Upper lobe of left lung (tissue), 6 donors: ENCODE results near the gene DDX6. TPM values are rescaled to one million over a fixed set of nuclear protein-coding genes. Genes with fewer than 3 reads are reported as not detected.

Source experiments
- ATAC-seq, 2 donors: fragments of 200-7000 bp; cut with Tn5 transposase; one replicate each; pipeline ENCODE4 v1.9.1; 2022; ENCODE audit warnings: mild to moderate bottlenecking in 2 of 2, moderate library complexity in 2 of 2; ENCODE audit not compliant: low FRiP score in 2 of 2
- DNase-seq, 2 donors: peaks; one replicate each; pipeline ENCODE4 v3.0.0-alpha.2; 2019 to 2020
- H3K27ac ChIP-seq, 4 donors: fragments of 200-600 bp; sonication (generic); one replicate each; pipeline ENCODE4 v1.5.1; 2016 to 2019
- H3K27me3 ChIP-seq, 4 donors: fragments of 200-600 bp; sonication (generic); one replicate each; pipeline ENCODE4 v1.5.1; 2017 to 2019
- H3K36me3 ChIP-seq, 4 donors: fragments of 200-600 bp; sonication (generic); one replicate each; pipeline ENCODE4 v1.5.1; 2016 to 2019
- H3K4me1 ChIP-seq, 4 donors: fragments of 200-600 bp; sonication (generic); one replicate each; pipeline ENCODE4 v1.5.1; 2018 to 2019
- H3K4me3 ChIP-seq, 4 donors: fragments of 200-600 bp; sonication (generic); one replicate each; pipeline ENCODE4 v1.5.1; 2017 to 2019; ENCODE audit warnings: mild to moderate bottlenecking in 2 of 4, moderate library complexity in 1 of 4
- H3K9me3 ChIP-seq, 4 donors: fragments of 200-600 bp; sonication (generic); one replicate each; pipeline ENCODE4 v1.5.1; 2018 to 2019
- EP300 ChIP-seq, 4 donors: sonication (generic); formaldehyde crosslinking; IDR thresholded peaks; one replicate each; pipeline ENCODE4 v1.5.1; 2017; ENCODE audit warnings: antibody characterized with exemption in 4 of 4, control low read depth in 2 of 4
- POLR2A ChIP-seq, 4 donors: fragments of 450-650 bp; IDR thresholded peaks; one replicate each; pipeline ENCODE4 v1.5.1; 2016 to 2017; ENCODE audit warnings: antibody characterized with exemption in 4 of 4, mild to moderate bottlenecking in 2 of 4
- POLR2AphosphoS5 ChIP-seq, 2 donors: sonication (generic); formaldehyde crosslinking; IDR thresholded peaks; one replicate each; pipeline ENCODE4 v1.5.1; 2017; ENCODE audit warnings: antibody characterized with exemption in 2 of 2
- whole genome bisulfite sequencing, 2 donors: methylation state at CpG; one replicate each; pipeline ENCODE4 v1.1.5; 2017 to 2018; 5-methylcytosine and 5-hydroxymethylcytosine counted together
- total RNA-seq, 6 donors: library from RNA; depleted of rRNA in 4 of 6; stranded (reverse); fragments of >200 nt in 4 of 6; gene quantifications; one replicate each; pipeline versions ENCODE4 v1.1.0 to v1.2.1, GENCODE V29; 2016 to 2021
- TF ChIP-seq, protein P1 (sequence below), 6 experiments: fragments of 450-650 bp in 4 of 6; fragments of 200-600 bp in 2 of 6; sonication (generic) in 2 of 6; IDR thresholded peaks; one replicate each; pipeline ENCODE4 v1.5.1; 2016 to 2019; ENCODE audit warnings: antibody characterized with exemption in 6 of 6
- donor health status: DM: no; HTN: no; CAD: no; lungs with moderate emphysema.
- donor health status: DM: no; HTN: yes; CAD: no; lungs with severe emphysema.

The DDX6 gene, protein sequence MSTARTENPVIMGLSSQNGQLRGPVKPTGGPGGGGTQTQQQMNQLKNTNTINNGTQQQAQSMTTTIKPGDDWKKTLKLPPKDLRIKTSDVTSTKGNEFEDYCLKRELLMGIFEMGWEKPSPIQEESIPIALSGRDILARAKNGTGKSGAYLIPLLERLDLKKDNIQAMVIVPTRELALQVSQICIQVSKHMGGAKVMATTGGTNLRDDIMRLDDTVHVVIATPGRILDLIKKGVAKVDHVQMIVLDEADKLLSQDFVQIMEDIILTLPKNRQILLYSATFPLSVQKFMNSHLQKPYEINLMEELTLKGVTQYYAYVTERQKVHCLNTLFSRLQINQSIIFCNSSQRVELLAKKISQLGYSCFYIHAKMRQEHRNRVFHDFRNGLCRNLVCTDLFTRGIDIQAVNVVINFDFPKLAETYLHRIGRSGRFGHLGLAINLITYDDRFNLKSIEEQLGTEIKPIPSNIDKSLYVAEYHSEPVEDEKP
- total RNA-seq, result 100 to 1,000 TPM in 2 of 6 donors, 10 to 100 TPM in 4; 39.8 to 107 (median 76.7) TPM

DNA sequence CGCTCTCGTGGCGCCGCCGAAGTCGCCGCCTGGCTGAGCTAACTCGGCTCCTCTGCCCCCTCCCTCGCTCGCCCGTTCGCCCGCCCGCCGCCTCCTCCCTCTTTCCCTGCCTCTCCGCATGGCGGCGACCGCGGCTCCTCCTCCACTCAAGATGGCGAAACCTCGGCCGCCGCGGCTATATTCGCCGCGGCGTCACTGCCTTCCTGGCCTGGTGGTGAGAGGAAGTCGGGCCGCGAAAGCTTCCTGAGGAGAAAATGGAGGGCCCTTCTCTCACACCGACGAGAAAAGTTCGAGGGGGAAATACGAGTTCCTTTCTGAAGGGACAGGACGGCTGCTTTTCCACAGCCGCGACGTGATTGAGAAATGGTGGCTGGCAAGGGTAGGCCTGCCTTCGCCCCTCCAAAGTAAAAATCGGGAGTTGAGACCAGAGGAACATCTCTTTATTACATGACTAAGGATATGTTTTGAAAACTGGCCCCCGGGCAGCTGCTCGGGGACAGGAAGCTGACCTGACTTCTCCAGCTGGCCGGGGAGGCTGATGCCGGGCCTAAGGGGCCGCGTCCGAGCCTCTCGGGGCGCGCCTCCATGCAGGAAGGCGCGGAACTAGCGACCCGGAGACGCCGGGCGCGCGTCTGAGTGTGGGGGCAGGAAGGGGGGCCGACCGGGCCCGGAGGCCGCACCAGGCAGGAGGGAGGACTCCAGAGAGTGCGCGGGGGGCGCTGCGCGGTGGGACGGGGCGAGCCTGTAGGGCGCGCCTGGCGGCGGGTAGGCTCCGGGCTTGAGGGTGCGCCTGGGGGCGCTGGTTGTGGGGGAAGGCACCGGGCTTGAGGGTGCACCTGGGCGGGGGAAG lies at the start of gene DDX6:
DDX6 (minus strand) TSS at position 54 of the 850 bp plus-strand sequence. CDS start 4,913 bp downstream, outside the sequence.
- TF ChIP-seq, protein P1, sequence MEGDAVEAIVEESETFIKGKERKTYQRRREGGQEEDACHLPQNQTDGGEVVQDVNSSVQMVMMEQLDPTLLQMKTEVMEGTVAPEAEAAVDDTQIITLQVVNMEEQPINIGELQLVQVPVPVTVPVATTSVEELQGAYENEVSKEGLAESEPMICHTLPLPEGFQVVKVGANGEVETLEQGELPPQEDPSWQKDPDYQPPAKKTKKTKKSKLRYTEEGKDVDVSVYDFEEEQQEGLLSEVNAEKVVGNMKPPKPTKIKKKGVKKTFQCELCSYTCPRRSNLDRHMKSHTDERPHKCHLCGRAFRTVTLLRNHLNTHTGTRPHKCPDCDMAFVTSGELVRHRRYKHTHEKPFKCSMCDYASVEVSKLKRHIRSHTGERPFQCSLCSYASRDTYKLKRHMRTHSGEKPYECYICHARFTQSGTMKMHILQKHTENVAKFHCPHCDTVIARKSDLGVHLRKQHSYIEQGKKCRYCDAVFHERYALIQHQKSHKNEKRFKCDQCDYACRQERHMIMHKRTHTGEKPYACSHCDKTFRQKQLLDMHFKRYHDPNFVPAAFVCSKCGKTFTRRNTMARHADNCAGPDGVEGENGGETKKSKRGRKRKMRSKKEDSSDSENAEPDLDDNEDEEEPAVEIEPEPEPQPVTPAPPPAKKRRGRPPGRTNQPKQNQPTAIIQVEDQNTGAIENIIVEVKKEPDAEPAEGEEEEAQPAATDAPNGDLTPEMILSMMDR (IDR thresholded peaks at IDR 0.05), result peak in 5 of 6 experiments; percentile 21 to 59 (median 33)
- peak; percentile 16 to 98 (median 84) for TF ChIP-seq POLR2A (IDR thresholded peaks at IDR 0.05)
- TF ChIP-seq EP300 (IDR thresholded peaks at IDR 0.05), result no peak
- peak; percentile 88 to 91 for TF ChIP-seq POLR2AphosphoS5 (IDR thresholded peaks at IDR 0.05)
- Histone ChIP-seq H3K36me3 (no peaks in the 10 kb centered on the region), H3K4me3 (peak within 1 kb of the TSS; percentile 71 to 97 (median 86)), H3K4me1 (peaks cover 24 to 46% (median 38%) of the 10 kb centered on the region in 4 donors), H3K27ac (peak within 1 kb of the TSS; percentile 99 to 100 (median 100)), H3K9me3 (no peaks in the 10 kb centered on the region), H3K27me3 (no peaks in the 10 kb centered on the region)
- DNase-seq, result peak; percentile 90 to 98
- 0 to 2% methylated on average over 7 to 60 of the region's 81 CpGs for WGBS, 2 donors
- peak; percentile 92 to 94 for ATAC-seq

DNA sequence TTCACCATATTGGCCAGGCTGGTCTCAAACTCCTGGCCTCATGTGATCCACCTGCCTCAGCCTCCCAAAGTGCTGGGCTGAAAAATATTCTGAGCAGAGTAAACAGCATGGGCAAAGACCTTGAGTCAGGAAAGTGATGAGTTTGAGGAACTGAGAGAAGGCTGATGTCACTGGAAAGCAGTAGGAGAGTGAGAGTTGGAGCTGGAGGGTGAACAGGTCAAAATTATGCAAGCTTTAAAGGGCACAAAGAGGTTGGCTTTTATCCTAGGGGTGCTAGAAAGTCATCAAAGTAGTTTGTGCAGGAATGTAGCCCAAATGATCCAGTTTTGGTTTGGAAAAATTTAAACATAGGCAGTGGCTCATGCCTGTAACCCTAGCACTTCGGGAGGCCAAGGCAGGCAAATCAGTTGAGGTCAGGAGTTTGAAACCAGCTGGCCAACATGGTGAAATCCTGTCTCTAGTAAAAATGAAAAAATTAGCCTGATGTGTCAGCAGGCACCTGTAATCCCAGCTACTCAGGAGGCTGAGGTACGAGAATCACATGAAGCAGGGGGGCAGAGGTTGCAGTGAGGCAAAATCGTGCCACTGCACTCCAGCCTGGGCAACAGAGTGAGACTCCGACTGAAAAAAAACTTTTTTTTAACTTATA lies 48.1 kb upstream of the DDX6 start:
- TF ChIP-seq, protein P1 (IDR thresholded peaks at IDR 0.05), result no peak
- TF ChIP-seq POLR2AphosphoS5 (IDR thresholded peaks at IDR 0.05) (no peak), POLR2A (IDR thresholded peaks at IDR 0.05) (no peak), EP300 (IDR thresholded peaks at IDR 0.05) (no peak)
- peak in 1 of 2 donors; percentile 64 for ATAC-seq

GRCh38 chr11:118837868-118838267 lies 46.9 kb upstream of the DDX6 start:
- no peak overlapping the region for H3K27ac ChIP-seq
- H3K36me3 ChIP-seq, result no peaks in the 10 kb centered on the region
- ATAC-seq, result no peak
- H3K4me1 ChIP-seq, result peaks cover 0 to 6% (median 2%) of the 10 kb centered on the region in 4 donors
- H3K27me3 ChIP-seq, result no peaks in the 10 kb centered on the region
- no peaks in the 10 kb centered on the region for H3K9me3 ChIP-seq
- 77 to 79% methylated on average over 8 of the region's 8 CpGs for WGBS, 2 donors
- DNase-seq, result no peak
- TF ChIP-seq POLR2AphosphoS5 (IDR thresholded peaks at IDR 0.05) (no peak), EP300 (IDR thresholded peaks at IDR 0.05) (no peak), POLR2A (IDR thresholded peaks at IDR 0.05) (no peak)
- TF ChIP-seq, protein P1 (IDR thresholded peaks at IDR 0.05), result no peak
- H3K4me3 ChIP-seq, result no peak overlapping the region

More for the DNA sequence above, 48.1 kb upstream of the DDX6 start:
- no peaks in the 10 kb centered on the region for H3K27me3 ChIP-seq
- DNase-seq, result no peak
- H3K4me3 ChIP-seq, result no peak overlapping the region
- no peaks in the 10 kb centered on the region for H3K9me3 ChIP-seq
- 76 to 82% methylated on average over 4 of the region's 4 CpGs for WGBS, 2 donors
- peaks cover 0 to 6% (median 2%) of the 10 kb centered on the region in 4 donors for H3K4me1 ChIP-seq
- no peak overlapping the region for H3K27ac ChIP-seq
- no peaks in the 10 kb centered on the region for H3K36me3 ChIP-seq

DNA sequence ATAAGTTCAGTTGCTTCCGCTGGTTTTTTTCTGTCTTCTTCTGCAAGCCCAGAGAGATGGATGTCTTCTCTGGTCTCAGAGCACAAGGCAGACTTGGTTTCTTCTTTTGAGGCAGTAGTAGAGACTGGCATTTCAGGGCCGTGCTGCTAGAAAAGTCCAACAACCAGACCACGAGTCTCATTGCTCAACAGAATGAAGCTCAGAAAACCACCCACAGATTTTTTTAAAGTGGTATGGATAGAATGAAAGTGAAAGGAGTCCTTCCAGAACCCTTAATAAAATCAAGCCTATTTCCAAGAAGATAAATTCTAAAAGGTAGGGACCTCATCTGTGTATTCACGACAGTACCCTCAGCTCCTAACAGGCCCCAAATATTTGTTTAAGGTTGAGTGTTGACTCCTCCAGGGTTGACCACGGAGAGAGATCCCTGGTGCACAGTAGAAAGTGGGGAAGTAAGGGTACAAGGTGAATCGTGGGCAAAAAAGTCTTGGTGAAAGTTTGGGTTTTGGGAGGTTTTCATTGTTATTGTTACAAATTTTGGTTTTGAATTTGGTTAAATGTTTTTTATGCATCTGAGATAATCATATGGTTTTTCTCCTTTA lies 43.6 kb upstream of the DDX6 start:
- peak in 1 of 2 donors; percentile 63 for ATAC-seq
- TF ChIP-seq POLR2AphosphoS5 (IDR thresholded peaks at IDR 0.05) (no peak), POLR2A (IDR thresholded peaks at IDR 0.05) (no peak), EP300 (IDR thresholded peaks at IDR 0.05) (no peak)
- TF ChIP-seq, protein P1 (IDR thresholded peaks at IDR 0.05), result no peak
- Histone ChIP-seq H3K4me1 (peaks cover 0 to 6% (median 2%) of the 10 kb centered on the region in 4 donors), H3K27ac (no peak overlapping the region), H3K9me3 (no peaks in the 10 kb centered on the region), H3K27me3 (no peaks in the 10 kb centered on the region), H3K36me3 (no peaks in the 10 kb centered on the region), H3K4me3 (no peak overlapping the region)
- DNase-seq, result peak in 1 of 2 donors; percentile 46
- WGBS, 2 donors, result 49 to 50% methylated on average over 6 of the region's 6 CpGs
